ENCODE data around the gene UST. TPM values are rescaled to one million over a fixed set of nuclear protein-coding genes. Genes with fewer than 3 reads are reported as not detected.

UST gene
- total and polyA plus RNA-seq, 4 donors, result 0.24 to 2.7 (median 0.87) TPM

DNA sequence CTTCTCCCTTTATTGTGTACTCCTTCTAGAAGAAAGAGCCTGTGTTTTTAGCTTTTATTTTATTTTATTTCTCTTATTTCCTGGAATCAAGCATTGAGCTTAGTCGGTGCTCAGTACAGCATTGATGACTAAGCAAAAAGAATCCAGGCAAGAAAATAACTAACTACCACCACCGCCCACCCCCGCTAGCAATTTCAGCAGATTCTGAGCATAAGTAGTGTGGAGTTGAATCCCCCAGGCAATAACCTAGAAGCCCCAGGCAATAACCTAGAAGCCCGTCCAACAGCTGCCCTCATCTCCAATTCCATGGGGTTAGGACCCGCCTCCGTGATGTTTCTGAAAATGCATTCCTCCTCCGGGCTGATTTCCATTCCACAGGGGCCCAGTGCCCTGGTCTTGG is 312.7 kb downstream of the UST start:
- H3K4me3 ChIP-seq (ENCODE audit: low read depth in 1 of 3, low read length in 3 of 3), result no peak overlapping the region
- H3K4me1 ChIP-seq (ENCODE audit: control insufficient read depth in 4 of 4, insufficient read depth in 4 of 4, low read length in 3 of 4), result peaks cover 2 to 19% (median 11%) of the 10 kb centered on the region in 4 donors
- 92% methylated on average over 7 of the region's 7 CpGs for WGBS
- H3K36me3 ChIP-seq (ENCODE audit: control insufficient read depth in 4 of 4, insufficient read depth in 3 of 4, low read depth in 1 of 4, low read length in 3 of 4), result no peaks in the 10 kb centered on the region
- DNase-seq (ENCODE audit: low spot score), result no peak
- no peak overlapping the region for H3K27ac ChIP-seq (ENCODE audit: low read depth in 1 of 2, low read length in 2 of 2)
- H3K9ac ChIP-seq (ENCODE audit: low read depth in 1 of 2, low read length in 2 of 2), result no peak overlapping the region
- no peaks in the 10 kb centered on the region for H3K27me3 ChIP-seq (ENCODE audit: control insufficient read depth in 4 of 4, insufficient read depth in 4 of 4, low read length in 3 of 4)
- no peaks in the 10 kb centered on the region for H3K9me3 ChIP-seq (ENCODE audit: control insufficient read depth in 4 of 4, low read length in 3 of 4)
- no peak for TF ChIP-seq HNF4G (IDR thresholded peaks at IDR 0.05)
- TF ChIP-seq, protein P1, sequence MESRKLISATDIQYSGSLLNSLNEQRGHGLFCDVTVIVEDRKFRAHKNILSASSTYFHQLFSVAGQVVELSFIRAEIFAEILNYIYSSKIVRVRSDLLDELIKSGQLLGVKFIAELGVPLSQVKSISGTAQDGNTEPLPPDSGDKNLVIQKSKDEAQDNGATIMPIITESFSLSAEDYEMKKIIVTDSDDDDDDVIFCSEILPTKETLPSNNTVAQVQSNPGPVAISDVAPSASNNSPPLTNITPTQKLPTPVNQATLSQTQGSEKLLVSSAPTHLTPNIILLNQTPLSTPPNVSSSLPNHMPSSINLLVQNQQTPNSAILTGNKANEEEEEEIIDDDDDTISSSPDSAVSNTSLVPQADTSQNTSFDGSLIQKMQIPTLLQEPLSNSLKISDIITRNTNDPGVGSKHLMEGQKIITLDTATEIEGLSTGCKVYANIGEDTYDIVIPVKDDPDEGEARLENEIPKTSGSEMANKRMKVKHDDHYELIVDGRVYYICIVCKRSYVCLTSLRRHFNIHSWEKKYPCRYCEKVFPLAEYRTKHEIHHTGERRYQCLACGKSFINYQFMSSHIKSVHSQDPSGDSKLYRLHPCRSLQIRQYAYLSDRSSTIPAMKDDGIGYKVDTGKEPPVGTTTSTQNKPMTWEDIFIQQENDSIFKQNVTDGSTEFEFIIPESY (IDR thresholded peaks at IDR 0.05), result no peak
- no peak for TF ChIP-seq ATF3 (IDR thresholded peaks at IDR 0.05)
- no peak for TF ChIP-seq SP1 (IDR thresholded peaks at IDR 0.05)
- TF ChIP-seq MAX (IDR thresholded peaks at IDR 0.05), result no peak
- TF ChIP-seq JUND (IDR thresholded peaks at IDR 0.05), result no peak
- TF ChIP-seq FOXA2 (IDR thresholded peaks at IDR 0.05), result no peak
- no peak for TF ChIP-seq TAF1 (conservative IDR thresholded peaks at IDR 0.05)
- TF ChIP-seq EGR1 (IDR thresholded peaks at IDR 0.05; ENCODE audit: low read depth in 2 of 2), result no peak
- TF ChIP-seq RXRA (IDR thresholded peaks at IDR 0.05), result no peak
- no peak for TF ChIP-seq RAD21 (IDR thresholded peaks at IDR 0.05)

- Histone ChIP-seq H3K9ac (ENCODE audit: low read depth in 1 of 2, low read length in 2 of 2) (no peak overlapping the region), H3K27me3 (ENCODE audit: control insufficient read depth in 4 of 4, insufficient read depth in 4 of 4, low read length in 3 of 4) (no peaks in the 10 kb centered on the region), H3K9me3 (ENCODE audit: control insufficient read depth in 4 of 4, low read length in 3 of 4) (no peaks in the 10 kb centered on the region), H3K4me1 (ENCODE audit: control insufficient read depth in 4 of 4, insufficient read depth in 4 of 4, low read length in 3 of 4) (peaks cover 0 to 22% (median 17%) of the 10 kb centered on the region in 4 donors), H3K4me3 (ENCODE audit: low read depth in 1 of 3, low read length in 3 of 3) (no peak overlapping the region), H3K27ac (ENCODE audit: low read depth in 1 of 2, low read length in 2 of 2) (no peak overlapping the region), H3K36me3 (ENCODE audit: control insufficient read depth in 4 of 4, insufficient read depth in 3 of 4, low read depth in 1 of 4, low read length in 3 of 4) (no peaks in the 10 kb centered on the region)
- DNase-seq (ENCODE audit: low spot score), result no peak
- TF ChIP-seq CTCF (IDR thresholded peaks at IDR 0.05; ENCODE audit: low read depth, low read length, missing input control) (no peak), HNF4G (IDR thresholded peaks at IDR 0.05) (no peak), MAX (IDR thresholded peaks at IDR 0.05) (no peak), FOXA2 (IDR thresholded peaks at IDR 0.05) (no peak), REST (IDR thresholded peaks at IDR 0.05) (no peak), SP1 (IDR thresholded peaks at IDR 0.05) (no peak), RXRA (IDR thresholded peaks at IDR 0.05) (no peak), HNF4A (conservative IDR thresholded peaks at IDR 0.05) (no peak), ATF3 (IDR thresholded peaks at IDR 0.05) (no peak), EGR1 (IDR thresholded peaks at IDR 0.05; ENCODE audit: low read depth in 2 of 2) (no peak), GABPA (IDR thresholded peaks at IDR 0.05 in 1 of 2, conservative IDR thresholded peaks at IDR 0.05 in 1 of 2) (no peak), TAF1 (conservative IDR thresholded peaks at IDR 0.05) (no peak), YY1 (IDR thresholded peaks at IDR 0.05) (no peak), JUND (IDR thresholded peaks at IDR 0.05) (no peak), FOXA1 (IDR thresholded peaks at IDR 0.05) (no peak), NR2F2 (IDR thresholded peaks at IDR 0.05) (no peak), RAD21 (IDR thresholded peaks at IDR 0.05) (no peak)
- TF ChIP-seq, protein P1 (IDR thresholded peaks at IDR 0.05), result no peak
- WGBS, result 77% methylated on average over 19 of the region's 19 CpGs
These were observed 313.6 kb downstream of the UST start for GRCh38 chr6:149060300-149060984.
